Activated naive CD4-positive, alpha-beta T cell treated with anti-CD3 and anti-CD28 coated beads, Interleukin-2, amount 10 ng/mL, durations not matched to agents 7 days and 5 days (primary cell): ENCODE results near the gene PGA5.
"Not testable (repeated sequence)": the region's sequence is repeated elsewhere in the genome, so short reads cannot be mapped to it uniquely, and the experiment has no call there.

Experiments
- CTCF ChIA-PET: fragments of 350-600 bp; sonication (Branson Sonifier 250); formaldehyde crosslinking; loops from one replicate; lab custom pipeline; 2021; ENCODE audit warnings: antibody characterized with exemption; lab: Charles Lee
- DNase-seq: peaks from one replicate; pipeline ENCODE4 v3.0.0-alpha.2; 2020
- H3K27ac Mint-ChIP-seq: one replicate; pipeline ENCODE4 v1.8.0; 2021; ENCODE audit warnings: mild to moderate bottlenecking, moderate library complexity, mixed read lengths
- H3K27me3 Mint-ChIP-seq: one replicate; pipeline ENCODE4 v1.8.0; 2021; ENCODE audit warnings: mild to moderate bottlenecking, mixed read lengths
- H3K36me3 Mint-ChIP-seq: one replicate; pipeline ENCODE4 v1.8.0; 2021; ENCODE audit warnings: mixed read lengths
- H3K4me1 Mint-ChIP-seq: one replicate; pipeline ENCODE4 v1.8.0; 2021; ENCODE audit warnings: mixed read lengths
- H3K4me3 Mint-ChIP-seq: one replicate; pipeline ENCODE4 v1.8.0; 2021; ENCODE audit warnings: mild to moderate bottlenecking, moderate library complexity, mixed read lengths
- H3K9me3 Mint-ChIP-seq: one replicate; pipeline ENCODE4 v1.8.0; 2021; ENCODE audit warnings: mixed read lengths

The PGA5 gene

DNA sequence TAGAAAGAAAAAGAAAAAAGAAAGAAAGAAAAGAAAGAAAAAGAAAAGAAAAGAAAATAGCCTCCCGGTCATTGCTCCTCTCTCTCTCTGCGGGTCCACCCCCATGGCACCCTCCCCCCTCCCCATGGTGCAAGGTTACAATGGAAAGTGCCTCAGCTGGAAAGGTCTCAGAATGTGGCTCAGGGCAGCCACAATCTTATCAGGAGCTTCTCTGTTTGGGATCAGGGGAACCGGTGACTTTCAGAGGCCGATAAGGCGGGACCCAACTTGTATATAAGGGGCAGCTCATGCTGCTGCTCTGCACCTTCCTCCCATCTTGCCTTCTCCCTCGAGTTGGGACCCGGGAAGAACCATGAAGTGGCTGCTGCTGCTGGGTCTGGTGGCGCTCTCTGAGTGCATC lies at the start of gene PGA5:
Gene PGA5, plus strand, starts transcription at position 301 of the 400 bp plus-strand sequence. Its CDS starts 52 bp downstream, at position 353.
- H3K27me3 Mint-ChIP-seq, H3K4me1 Mint-ChIP-seq, H3K9me3 Mint-ChIP-seq, H3K4me3 Mint-ChIP-seq, CTCF ChIA-PET, DNase-seq, H3K27ac Mint-ChIP-seq, H3K36me3 Mint-ChIP-seq: not testable (repeated sequence)

- CTCF ChIA-PET = no interaction called here
- DNase-seq = no peak
- Mint-ChIP-seq H3K27me3 (peaks cover 22% of the 10 kb centered on the region), H3K36me3 (no peaks in the 10 kb centered on the region), H3K4me3 (no peak overlapping the region), H3K27ac (no peak overlapping the region), H3K9me3 (peaks cover 2% of the 10 kb centered on the region), H3K4me1 (no peaks in the 10 kb centered on the region)
Measured at GRCh38 chr11:61193596-61193995, 47.4 kb upstream of the PGA5 start.

DNA sequence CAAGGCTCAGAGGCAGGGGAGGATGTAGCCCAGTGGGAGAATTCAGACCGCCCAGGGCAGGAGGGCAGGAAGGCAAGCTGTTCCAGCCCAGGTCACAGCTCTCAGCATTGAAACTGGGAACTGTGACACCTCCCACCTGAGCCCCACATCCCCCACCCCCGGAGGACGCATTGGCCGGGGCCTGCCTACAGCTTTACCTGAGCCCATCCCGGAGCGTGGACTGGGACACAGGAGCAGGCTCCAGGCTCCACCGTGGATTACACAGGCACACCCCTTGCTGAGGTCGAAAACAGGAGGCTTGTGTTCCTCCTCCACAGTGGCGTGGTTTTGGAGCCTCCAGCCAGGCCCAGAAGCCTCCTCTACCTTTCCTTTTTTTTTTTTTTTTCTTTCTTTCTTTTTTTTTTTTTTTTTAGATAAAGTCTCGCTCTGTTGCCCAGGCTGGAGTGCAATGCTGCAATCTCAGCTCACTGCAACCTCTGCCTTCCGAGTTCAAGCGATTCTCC lies 46.8 kb upstream of the PGA5 start:
- Mint-ChIP-seq H3K4me1 (no peaks in the 10 kb centered on the region), H3K4me3 (no peak overlapping the region), H3K27me3 (peaks cover 25% of the 10 kb centered on the region), H3K9me3 (peaks cover 3% of the 10 kb centered on the region), H3K27ac (no peak overlapping the region), H3K36me3 (no peaks in the 10 kb centered on the region)
- CTCF ChIA-PET = no interaction called here
- DNase-seq = no peak

GRCh38 chr11:61194981-61195695 lies 45.8 kb upstream of the PGA5 start:
- no peak overlapping the region for H3K4me3 Mint-ChIP-seq
- no peaks in the 10 kb centered on the region for H3K4me1 Mint-ChIP-seq
- no peaks in the 10 kb centered on the region for H3K36me3 Mint-ChIP-seq
- DNase-seq = no peak
- H3K27ac Mint-ChIP-seq = no peak overlapping the region
- CTCF ChIA-PET = no interaction called here
- H3K27me3 Mint-ChIP-seq = peaks cover 30% of the 10 kb centered on the region
- H3K9me3 Mint-ChIP-seq = peaks cover 5% of the 10 kb centered on the region

DNA sequence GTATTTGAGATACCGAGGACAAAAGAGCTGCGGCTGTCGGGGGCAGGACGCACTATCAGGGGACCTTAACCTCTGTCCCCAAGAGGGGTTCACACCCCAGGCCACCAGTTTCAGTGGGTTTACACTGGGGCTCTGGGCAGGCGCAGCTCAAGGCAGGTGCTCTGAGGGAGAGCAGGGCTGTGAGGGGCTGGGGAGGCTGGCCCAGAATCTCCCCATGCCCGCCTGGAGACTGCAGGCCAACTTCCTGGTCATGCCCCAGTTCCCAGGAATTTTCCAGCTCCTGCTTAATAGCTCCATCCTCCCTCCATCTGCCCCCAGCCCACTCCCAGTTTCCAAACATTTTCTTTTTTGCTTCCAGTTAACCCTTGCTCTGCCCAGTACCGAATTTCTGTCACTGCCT lies 45.3 kb upstream of the PGA5 start:
- no peak for DNase-seq
- no peaks in the 10 kb centered on the region for H3K36me3 Mint-ChIP-seq
- CTCF ChIA-PET = no interaction called here
- peaks cover 35% of the 10 kb centered on the region for H3K27me3 Mint-ChIP-seq
- H3K9me3 Mint-ChIP-seq = peaks cover 5% of the 10 kb centered on the region
- no peaks in the 10 kb centered on the region for H3K4me1 Mint-ChIP-seq
- no peak overlapping the region for H3K27ac Mint-ChIP-seq
- no peak overlapping the region for H3K4me3 Mint-ChIP-seq

DNA sequence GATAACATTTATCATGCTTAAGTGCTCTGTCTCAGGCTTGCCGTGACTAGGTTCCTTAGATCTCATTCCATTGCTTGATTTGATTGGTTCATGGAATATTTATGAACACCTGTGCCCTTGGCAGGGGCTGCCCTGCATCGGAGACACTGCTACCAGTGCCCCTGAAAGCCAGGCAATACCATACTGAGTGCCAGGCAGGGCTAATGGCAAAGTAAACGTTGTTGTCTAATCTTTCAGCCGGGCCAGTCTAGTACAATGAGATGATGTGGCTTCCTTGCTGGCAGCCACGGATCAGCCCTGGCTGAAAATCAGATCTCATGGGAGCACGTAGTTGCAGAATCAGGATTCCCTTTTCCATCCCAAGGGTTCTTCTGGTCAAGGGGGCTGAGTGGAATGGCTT lies 42.6 kb upstream of the PGA5 start:
- no peak overlapping the region for H3K27ac Mint-ChIP-seq
- no peaks in the 10 kb centered on the region for H3K4me1 Mint-ChIP-seq

GRCh38 chr11:61198948-61199523 lies 41.9 kb upstream of the PGA5 start:
- no peaks in the 10 kb centered on the region for H3K4me1 Mint-ChIP-seq
- peaks cover 53% of the 10 kb centered on the region for H3K27me3 Mint-ChIP-seq
- H3K4me3 Mint-ChIP-seq = no peak overlapping the region
- H3K27ac Mint-ChIP-seq = no peak overlapping the region
- H3K36me3 Mint-ChIP-seq = no peaks in the 10 kb centered on the region
- H3K9me3 Mint-ChIP-seq = peaks cover 5% of the 10 kb centered on the region
- DNase-seq = no peak
- CTCF ChIA-PET = interaction anchor here (1.8 kb wide), 1 partner anchor 11 kb away, joined by 7 read pairs; no protein-coding TSS in a partner anchor

More for the DNA sequence above, 42.6 kb upstream of the PGA5 start:
- Mint-ChIP-seq H3K4me3 (no peak overlapping the region), H3K36me3 (no peaks in the 10 kb centered on the region), H3K27me3 (peaks cover 56% of the 10 kb centered on the region), H3K9me3 (peaks cover 5% of the 10 kb centered on the region)
- CTCF ChIA-PET = interaction anchor here (1.8 kb wide), 1 partner anchor 11 kb away, joined by 7 read pairs; no protein-coding TSS in a partner anchor
- DNase-seq = no peak

DNA sequence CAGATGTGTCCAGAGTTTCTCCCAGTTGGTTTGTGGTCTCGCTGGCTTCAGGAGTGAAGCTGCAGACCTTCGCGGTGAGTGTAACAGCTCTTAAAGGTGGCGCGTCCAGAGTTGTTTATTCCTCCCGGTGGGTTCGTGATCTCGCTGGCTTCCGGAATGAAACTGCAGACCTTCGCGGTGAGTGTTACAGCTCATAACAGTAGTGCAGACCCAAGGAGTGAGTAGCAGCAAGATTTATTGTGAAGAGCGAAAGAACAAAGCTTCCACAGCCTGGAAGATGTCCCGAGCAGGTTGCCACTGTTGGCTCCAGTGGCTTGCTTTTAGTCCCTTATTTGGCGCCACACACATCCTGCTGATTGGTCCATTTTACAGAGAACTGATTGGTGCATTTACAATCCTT lies 39.5 kb upstream of the PGA5 start:
- no peaks in the 10 kb centered on the region for H3K4me1 Mint-ChIP-seq
- no peak overlapping the region for H3K4me3 Mint-ChIP-seq
- H3K27me3 Mint-ChIP-seq = peaks cover 42% of the 10 kb centered on the region
- no peak for DNase-seq
- H3K27ac Mint-ChIP-seq = no peak overlapping the region
- H3K9me3 Mint-ChIP-seq = peaks cover 5% of the 10 kb centered on the region
- CTCF ChIA-PET = no interaction called here
- no peaks in the 10 kb centered on the region for H3K36me3 Mint-ChIP-seq

DNA sequence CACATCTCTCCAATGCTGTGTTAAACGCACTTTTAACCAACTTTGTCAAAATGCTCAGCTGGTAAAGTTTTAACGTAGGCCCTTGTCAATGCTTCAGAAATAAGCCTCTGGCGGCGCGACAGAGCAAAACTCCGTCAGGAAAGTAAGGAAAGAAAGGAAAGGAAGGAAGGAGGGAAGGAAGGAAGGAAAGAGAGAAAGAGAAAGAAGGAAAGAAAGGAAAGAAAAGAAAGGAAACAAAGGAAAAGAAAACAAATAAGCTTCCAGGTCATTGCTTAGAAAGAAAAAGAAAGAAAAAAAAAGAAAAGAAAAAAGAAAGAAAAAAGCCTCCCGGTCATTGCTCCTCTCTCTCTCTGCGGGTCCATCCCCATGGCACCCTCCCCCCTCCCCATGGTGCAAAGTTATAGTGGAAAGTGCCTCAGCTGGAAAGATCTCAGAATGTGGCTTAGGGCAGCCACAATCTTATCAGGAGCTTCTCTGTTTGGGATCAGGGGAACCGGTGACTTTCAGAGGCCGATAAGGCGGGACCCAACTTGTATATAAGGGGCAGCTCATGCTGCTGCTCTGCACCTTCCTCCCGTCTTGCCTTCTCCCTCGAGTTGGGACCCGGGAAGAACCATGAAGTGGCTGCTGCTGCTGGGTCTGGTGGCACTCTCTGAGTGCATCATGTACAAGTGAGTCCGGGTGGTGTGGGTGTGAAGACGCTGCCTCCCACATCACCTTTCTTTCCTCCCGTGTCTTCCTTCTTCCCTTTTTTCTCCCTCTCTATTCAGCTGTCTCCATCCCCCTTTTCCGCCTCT lies 37.8 kb upstream of the PGA5 start, which contains the start of gene PGA3:
Gene PGA3, plus strand, starts transcription at position 566 of the 797 bp plus-strand sequence. Its CDS starts 50 bp downstream, at position 616.
- H3K27me3 Mint-ChIP-seq = peaks cover 42% of the 10 kb centered on the region
- DNase-seq, CTCF ChIA-PET, H3K4me3 Mint-ChIP-seq, H3K36me3 Mint-ChIP-seq, H3K9me3 Mint-ChIP-seq, H3K27ac Mint-ChIP-seq, H3K4me1 Mint-ChIP-seq: not testable (repeated sequence)

- CTCF ChIA-PET, H3K36me3 Mint-ChIP-seq, H3K4me3 Mint-ChIP-seq, DNase-seq, H3K4me1 Mint-ChIP-seq, H3K9me3 Mint-ChIP-seq, H3K27ac Mint-ChIP-seq: not testable (repeated sequence)
- H3K27me3 Mint-ChIP-seq = peaks cover 42% of the 10 kb centered on the region
Measured at GRCh38 chr11:61203873-61204272, 37.1 kb upstream of the PGA5 start.

- H3K9me3 Mint-ChIP-seq, H3K36me3 Mint-ChIP-seq, H3K4me3 Mint-ChIP-seq, H3K4me1 Mint-ChIP-seq, CTCF ChIA-PET, H3K27ac Mint-ChIP-seq, DNase-seq: not testable (repeated sequence)
- H3K27me3 Mint-ChIP-seq = peaks cover 36% of the 10 kb centered on the region
Measured at GRCh38 chr11:61204502-61205059, 36.4 kb upstream of the PGA5 start.

- CTCF ChIA-PET, H3K36me3 Mint-ChIP-seq, H3K27ac Mint-ChIP-seq, H3K9me3 Mint-ChIP-seq, H3K4me1 Mint-ChIP-seq, DNase-seq, H3K4me3 Mint-ChIP-seq: not testable (repeated sequence)
- H3K27me3 Mint-ChIP-seq = peaks cover 14% of the 10 kb centered on the region
Measured at GRCh38 chr11:61207636-61208310, 33.2 kb upstream of the PGA5 start.

GRCh38 chr11:61210629-61211028 lies 30.3 kb upstream of the PGA5 start:
- H3K9me3 Mint-ChIP-seq, H3K4me1 Mint-ChIP-seq, H3K27me3 Mint-ChIP-seq, DNase-seq, H3K4me3 Mint-ChIP-seq, H3K36me3 Mint-ChIP-seq, H3K27ac Mint-ChIP-seq, CTCF ChIA-PET: not testable (repeated sequence)
